H1 (cell line): Measurements from ENCODE around the gene XRCC6. TPM values are rescaled to one million over a fixed set of nuclear protein-coding genes. Genes with fewer than 3 reads are reported as not detected.
A peak's percentile ranks its signal among the peaks of the same experiment; 100 is the strongest.

Experiments
- CBX8 ChIP-seq: fragments of 300-800, 300-1000 bp; sonication (generic); IDR thresholded peaks from 2 replicates; pipeline ENCODE4 v1.7.1; 2016; ENCODE audit warnings: low read depth, low read length, borderline replicate concordance
- PHF8 ChIP-seq: fragments of 200-600 bp; sonication (generic); conservative IDR thresholded peaks from 2 replicates; pipeline ENCODE4 v1.7.1; 2012; ENCODE audit warnings: low read depth, mild to moderate bottlenecking, inconsistent platforms, low read length, moderate library complexity
- RAD21 ChIP-seq, 2 experiments: IDR thresholded peaks in 1 of 2; conservative IDR thresholded peaks in 1 of 2; 2 replicates each; pipeline ENCODE4 v1.6.1; 2011; ENCODE audit warnings: low read depth in 2 of 2, low read length in 2 of 2, improper control_type of control experiment in 1 of 2, inconsistent platforms in 1 of 2, mild to moderate bottlenecking in 1 of 2, moderate library complexity in 1 of 2
- SAP30 ChIP-seq: fragments of 300-600 bp; sonication (generic); IDR thresholded peaks from 2 replicates; pipeline ENCODE4 v1.7.1; 2012; ENCODE audit warnings: low read length, moderate library complexity, mild to moderate bottlenecking, inconsistent platforms; ENCODE audit not compliant: insufficient read depth, insufficient replicate concordance
- YY1 ChIP-seq: IDR thresholded peaks from 2 replicates; pipeline ENCODE4 v1.6.1; 2011; ENCODE audit warnings: low read depth, mild to moderate bottlenecking, low read length
- polyA plus RNA-seq, 7 experiments: library from polyadenylated mRNA; depleted of rRNA in 3 of 7; stranded (reverse) in 5 of 7; unstranded in 2 of 7; fragments of >200 nt in 5 of 7; fragments of 200-250 nt in 2 of 7; gene quantifications; 1 replicate in 5 of 7; 2 replicates in 1 of 7; 4 replicates in 1 of 7; pipeline versions ENCODE4 v1.2.1 to v1.2.3, GENCODE V29; 2011 to 2013; ENCODE audit warnings: missing spikeins in 2 of 7, mixed read lengths in 2 of 7
- total RNA-seq: library from RNA; stranded (reverse); fragmentation: NEBNext Ultra II Directional; extraction: Animal tissue kit (Norgen Biotek cat#: 25700); gene quantifications from 2 replicates; pipeline ENCODE4 v1.2.1, GENCODE V29; 2021

The XRCC6 gene
- total and polyA plus RNA-seq, 2 of the 8 experiments (the other 6 are each of a cell fraction or from before 2014, with no cell fraction given), result 150 to 490 TPM

- TF ChIP-seq SAP30 (no peak), CBX8 (no peak), RAD21 (IDR thresholded peaks at IDR 0.05 in 1 of 2, conservative IDR thresholded peaks at IDR 0.05 in 1 of 2; ENCODE audit: low read depth in 2 of 2, low read length in 2 of 2) (no peak), YY1 (peak; percentile 88), PHF8 (peak; percentile 95)
- TF ChIP-seq, all 59 proteins: peak for 20
Measured at GRCh38 chr22:41621099-41621910, at the start of gene XRCC6 (continued).
